SK-N-SH treated with all-trans-retinoic acid at 6 μM for 48 hours (cell line): Measurements from ENCODE around the gene NCOA5.

ENCODE experiments used
- ARNTL ChIP-seq: fragments of 450-650 bp; formaldehyde crosslinking; IDR thresholded peaks from 2 replicates; pipeline ENCODE4 v1.5.0; 2020; ENCODE audit warnings: low read depth, mild to moderate bottlenecking, moderate library complexity, borderline replicate concordance
- CREB5 ChIP-seq: fragments of 250-450 bp; sonication (Bioruptor Pico); IDR thresholded peaks from 2 replicates; pipeline ENCODE4 v1.5.1; 2020; ENCODE audit warnings: low read depth, mild to moderate bottlenecking, moderate library complexity
- CSDC2 ChIP-seq: fragments of 250-450 bp; sonication (Bioruptor Pico); IDR thresholded peaks from 2 replicates; pipeline ENCODE4 v1.5.0; 2020; ENCODE audit warnings: mild to moderate bottlenecking, moderate library complexity
- CSRNP3 ChIP-seq: fragments of 250-450 bp; sonication (Bioruptor Pico); IDR thresholded peaks from 2 replicates; pipeline ENCODE4 v1.5.1; 2021; ENCODE audit warnings: mild to moderate bottlenecking, moderate library complexity
- ESRRG ChIP-seq: fragments of 250-450 bp; sonication (Bioruptor Pico); IDR thresholded peaks from 2 replicates; pipeline ENCODE4 v1.6.1; 2021; ENCODE audit warnings: mild to moderate bottlenecking
- ISL1 ChIP-seq: fragments of 250-450 bp; sonication (Bioruptor Pico); IDR thresholded peaks from 2 replicates; pipeline ENCODE4 v2.1.2; 2022; ENCODE audit warnings: mild to moderate bottlenecking, moderate library complexity
- OSR1 ChIP-seq: fragments of 250-450 bp; sonication (Bioruptor Pico); IDR thresholded peaks from 2 replicates; pipeline ENCODE4 v1.8.0; 2022; ENCODE audit warnings: moderate library complexity, mild to moderate bottlenecking, inconsistent platforms
- PATZ1 ChIP-seq: fragments of 250-450 bp; sonication (Bioruptor Pico); IDR thresholded peaks from 2 replicates; pipeline ENCODE4 v1.8.0; 2020; ENCODE audit warnings: mild to moderate bottlenecking, moderate library complexity, borderline replicate concordance
- PPARA ChIP-seq: fragments of 250-450 bp; sonication (Bioruptor Pico); IDR thresholded peaks from 2 replicates; pipeline ENCODE4 v1.5.0; 2020; ENCODE audit warnings: mild to moderate bottlenecking, borderline replicate concordance
- RARB ChIP-seq: fragments of 250-450 bp; sonication (Bioruptor Pico); IDR thresholded peaks from 2 replicates; pipeline ENCODE4 v1.8.0; 2021; ENCODE audit warnings: mild to moderate bottlenecking, moderate library complexity
- TCF4 ChIP-seq: fragments of 250-450 bp; sonication (Bioruptor Pico); IDR thresholded peaks from 2 replicates; pipeline ENCODE4 v1.8.0; 2021; ENCODE audit warnings: mild to moderate bottlenecking, moderate library complexity, borderline replicate concordance
- TOX ChIP-seq: fragments of 250-450 bp; sonication (Bioruptor Pico); IDR thresholded peaks from 2 replicates; pipeline ENCODE4 v1.8.0; 2021; ENCODE audit warnings: mild to moderate bottlenecking, moderate library complexity, borderline replicate concordance
- ZFP3 ChIP-seq: fragments of 250-450 bp; sonication (Bioruptor Pico); IDR thresholded peaks from 2 replicates; pipeline ENCODE4 v1.5.0; 2020; ENCODE audit warnings: mild to moderate bottlenecking, moderate library complexity
- ZFP30 ChIP-seq: fragments of 450-650 bp; formaldehyde crosslinking; IDR thresholded peaks from 2 replicates; pipeline ENCODE4 v1.5.0; 2022; ENCODE audit warnings: mild to moderate bottlenecking, moderate library complexity

- no peak for TF ChIP-seq ISL1
- no peak for TF ChIP-seq CSRNP3
- no peak for TF ChIP-seq PPARA (CRISPR knock-in tag)
- no peak for TF ChIP-seq CREB5 (CRISPR knock-in tag)
- TF ChIP-seq RARB (CRISPR knock-in tag): no peak
- no peak for TF ChIP-seq ESRRG (CRISPR knock-in tag)
- TF ChIP-seq PATZ1 (CRISPR knock-in tag): no peak
- TF ChIP-seq TCF4 (CRISPR knock-in tag): no peak
- no peak for TF ChIP-seq OSR1 (CRISPR knock-in tag)
- TF ChIP-seq TOX (CRISPR knock-in tag): no peak
- TF ChIP-seq ZFP3 (CRISPR knock-in tag): no peak
- no peak for TF ChIP-seq ARNTL
- no peak for TF ChIP-seq CSDC2 (CRISPR knock-in tag)
- no peak for TF ChIP-seq ZFP30 (CRISPR knock-in tag)
Observed at GRCh38 chr20:46123482-46124245, 33.9 kb upstream of the NCOA5 start.
